Stomach smooth muscle (tissue), 2 donors: ENCODE measurements around the gene TP53TG3F.
"Not testable (repeated sequence)": the region's sequence is repeated elsewhere in the genome, so short reads cannot be mapped to it uniquely, and the experiment has no call there.

ENCODE experiments used
- H3K27ac ChIP-seq: one replicate; pipeline ENCODE4 v1.7.0; 2013; ENCODE audit warnings: mild to moderate bottlenecking, low read length, inconsistent platforms
- H3K27me3 ChIP-seq, 2 donors: one replicate each; pipeline ENCODE4 v1.7.0; 2013; ENCODE audit warnings: low read length in 2 of 2; ENCODE audit not compliant: insufficient read depth in 2 of 2, control insufficient read depth in 1 of 2
- H3K36me3 ChIP-seq, 2 donors: one replicate each; pipeline ENCODE4 v1.7.0; 2013; ENCODE audit warnings: low read length in 2 of 2; ENCODE audit not compliant: control insufficient read depth in 2 of 2, insufficient read depth in 2 of 2
- H3K4me1 ChIP-seq: one replicate; pipeline ENCODE4 v1.7.0; 2013; ENCODE audit warnings: low read length; ENCODE audit not compliant: control insufficient read depth, insufficient read depth
- H3K4me3 ChIP-seq, 2 donors: one replicate each; pipeline ENCODE4 v1.7.0; 2013; ENCODE audit warnings: low read length in 2 of 2
- H3K9ac ChIP-seq, 2 donors: one replicate each; pipeline ENCODE4 v1.7.0; 2013; ENCODE audit warnings: low read length in 2 of 2, mild to moderate bottlenecking in 1 of 2
- H3K9me3 ChIP-seq, 2 donors: one replicate each; pipeline ENCODE4 v1.7.0; 2013; ENCODE audit warnings: low read length in 2 of 2; ENCODE audit not compliant: control insufficient read depth in 2 of 2
- donor health status: healthy.
- donor health status: Pancreatic carcinoma.

TP53TG3F gene, protein sequence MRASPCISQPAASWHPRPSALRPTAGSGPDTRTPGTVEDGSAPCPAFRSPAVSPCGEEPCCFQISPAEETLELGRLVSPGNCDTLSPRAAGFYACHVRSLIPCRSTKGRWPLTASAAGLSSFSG

GRCh38 chr16:33459312-33459711, at the start of gene TP53TG3F:
Gene TP53TG3F, plus strand, starts transcription at chr16:33459612. Its CDS starts 68 bp downstream, at chr16:33459680.
- not testable (repeated sequence) for H3K4me1 ChIP-seq, H3K27me3 ChIP-seq, H3K4me3 ChIP-seq, H3K9me3 ChIP-seq, H3K36me3 ChIP-seq, H3K27ac ChIP-seq, H3K9ac ChIP-seq

GRCh38 chr16:33491611-33492010, 32.2 kb downstream of the TP53TG3F start:
- H3K27me3 ChIP-seq, H3K9me3 ChIP-seq, H3K9ac ChIP-seq, H3K27ac ChIP-seq, H3K4me1 ChIP-seq, H3K4me3 ChIP-seq, H3K36me3 ChIP-seq: not testable (repeated sequence)

DNA sequence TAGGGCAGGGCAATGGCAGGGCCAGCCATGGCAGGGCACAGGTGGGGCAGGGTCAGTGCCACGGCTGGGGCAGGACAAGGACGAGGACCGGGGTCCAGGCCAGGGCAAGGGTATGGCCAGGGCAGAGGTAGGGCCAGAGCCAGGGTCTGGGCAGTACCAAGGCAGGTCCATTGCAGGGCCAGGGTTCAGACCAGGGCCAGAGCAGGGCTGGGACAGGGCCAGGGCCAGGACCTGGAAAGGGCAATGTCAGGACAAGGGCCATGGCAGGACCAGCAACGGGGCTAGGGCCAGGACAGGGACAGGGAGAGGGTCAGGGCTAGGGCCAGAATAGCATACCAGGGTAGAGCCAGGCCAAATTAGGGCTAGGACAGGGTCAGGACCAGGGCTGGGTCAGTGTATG, 47.8 kb downstream of the TP53TG3F start:
- not testable (repeated sequence) for H3K27me3 ChIP-seq, H3K36me3 ChIP-seq, H3K9ac ChIP-seq, H3K4me3 ChIP-seq, H3K27ac ChIP-seq, H3K9me3 ChIP-seq, H3K4me1 ChIP-seq

GRCh38 chr16:33509070-33509469, 49.7 kb downstream of the TP53TG3F start:
- H3K4me3 ChIP-seq, H3K4me1 ChIP-seq, H3K9me3 ChIP-seq, H3K27ac ChIP-seq, H3K9ac ChIP-seq, H3K27me3 ChIP-seq, H3K36me3 ChIP-seq: not testable (repeated sequence)

- H3K4me3 ChIP-seq, H3K4me1 ChIP-seq, H3K9ac ChIP-seq, H3K27me3 ChIP-seq, H3K36me3 ChIP-seq, H3K27ac ChIP-seq, H3K9me3 ChIP-seq: not testable (repeated sequence)
Observed at GRCh38 chr16:33509906-33510305, 50.5 kb downstream of the TP53TG3F start.
